B cell (primary cell): ENCODE data around the gene DDX17. TPM values are rescaled to one million over a fixed set of nuclear protein-coding genes. Genes with fewer than 3 reads are reported as not detected.

ENCODE experiments used
- ATAC-seq: fragments of 200-7000 bp; cut with Tn5 transposase; one replicate; pipeline ENCODE4 v1.10.0; 2021; ENCODE audit warnings: low read depth, mild to moderate bottlenecking, moderate number of reproducible peaks, moderate library complexity
- CTCF ChIA-PET: fragments of 350-600 bp; sonication (Branson Sonifier 250); formaldehyde crosslinking; loops from one replicate; lab custom pipeline; 2021; ENCODE audit warnings: antibody characterized with exemption, inconsistent platforms; lab: Charles Lee
- POLR2A ChIA-PET: fragments of 350-600 bp; sonication (Branson Sonifier 250); formaldehyde crosslinking; loops from one replicate; lab custom pipeline; 2021; ENCODE audit warnings: antibody characterized with exemption; lab: Charles Lee
- DNase-seq: peaks from one replicate; pipeline ENCODE4 v3.0.0; 2013
- H2AFZ ChIP-seq: 2 replicates; pipeline ENCODE4 v1.6.1; 2012; ENCODE audit warnings: mild to moderate bottlenecking, low read depth, low read length; ENCODE audit not compliant: insufficient read depth, poor library complexity, severe bottlenecking
- H3K27ac ChIP-seq, 2 donors: 1 replicate in 1 of 2; 2 replicates in 1 of 2; pipeline ENCODE4 v1.5.1; 2012 to 2013; ENCODE audit warnings: low read length in 2 of 2, mild to moderate bottlenecking in 2 of 2, moderate library complexity in 1 of 2
- H3K27me3 ChIP-seq, 4 experiments: fragments of 200-600 bp in 1 of 4; sonication (generic) in 1 of 4; replicated peaks in 1 of 4; 1 replicate in 2 of 4; 2 replicates in 2 of 4; pipeline versions ENCODE4 v1.6.1 to v1.7.0; 2013 to 2016; ENCODE audit warnings: low read length in 3 of 4, mild to moderate bottlenecking in 2 of 4, mixed read lengths in 1 of 4, moderate library complexity in 1 of 4; ENCODE audit not compliant: insufficient read depth in 4 of 4, control insufficient read depth in 3 of 4; ENCODE audit errors: control extremely low read depth in 1 of 4
- H3K36me3 ChIP-seq, 2 experiments: replicated peaks in 1 of 2; 1 replicate in 1 of 2; 2 replicates in 1 of 2; pipeline versions ENCODE4 v1.6.1 to v1.7.1; 2013; ENCODE audit warnings: low read length in 1 of 2; ENCODE audit not compliant: insufficient read depth in 2 of 2, control insufficient read depth in 1 of 2; ENCODE audit errors: control extremely low read depth in 1 of 2, extremely low read depth in 1 of 2
- H3K4me1 ChIP-seq, 2 donors: fragments of 200-600 bp in 1 of 2; sonication (generic) in 1 of 2; 1 replicate in 1 of 2; 2 replicates in 1 of 2; pipeline versions ENCODE4 v1.5.1 to v1.6.1; 2013 to 2017; ENCODE audit warnings: low read length in 2 of 2; ENCODE audit not compliant: control insufficient read depth in 2 of 2, insufficient read depth in 2 of 2
- H3K4me2 ChIP-seq: replicated peaks from 2 replicates; pipeline ENCODE3; 2012; ENCODE audit warnings: mild to moderate bottlenecking, low read depth, low read length; ENCODE audit not compliant: poor library complexity, severe bottlenecking
- H3K4me3 ChIP-seq, 5 experiments: fragments of 200-600 bp in 1 of 5; sonication (generic) in 1 of 5; 1 replicate in 3 of 5; 2 replicates in 2 of 5; pipeline versions ENCODE4 v1.5.1 to v1.7.0; 2011 to 2016; ENCODE audit warnings: low read length in 4 of 5, mild to moderate bottlenecking in 4 of 5, low read depth in 2 of 5, control low read depth in 1 of 5, moderate library complexity in 1 of 5; ENCODE audit not compliant: insufficient read depth in 1 of 5; ENCODE audit errors: control extremely low read depth in 1 of 5, extremely low read depth in 1 of 5
- H3K79me2 ChIP-seq: fragments of 200-600 bp; sonication (generic); one replicate; pipeline ENCODE4 v1.6.0; 2016; ENCODE audit warnings: low read length; ENCODE audit not compliant: control insufficient read depth, insufficient read depth
- H3K9ac ChIP-seq: fragments of 200-600 bp; sonication (generic); 2 replicates; pipeline ENCODE4 v1.6.1; 2017; ENCODE audit warnings: mild to moderate bottlenecking, low read length, moderate library complexity
- H3K9me3 ChIP-seq, 3 donors: one replicate each; pipeline versions ENCODE4 v1.6.1 to v1.7.1; 2013; ENCODE audit warnings: low read length in 2 of 3; ENCODE audit not compliant: control insufficient read depth in 2 of 3, insufficient read depth in 1 of 3; ENCODE audit errors: control extremely low read depth in 1 of 3
- H4K20me1 ChIP-seq: 2 replicates; pipeline ENCODE4 v1.6.0; 2012; ENCODE audit warnings: mild to moderate bottlenecking, low read length; ENCODE audit not compliant: insufficient read depth, control insufficient read depth, poor library complexity, severe bottlenecking
- H3K27ac Mint-ChIP-seq: one replicate; pipeline ENCODE4 v1.8.0; 2021; ENCODE audit warnings: mixed read lengths
- H3K27me3 Mint-ChIP-seq: one replicate; pipeline ENCODE4 v1.8.0; 2021; ENCODE audit warnings: mixed read lengths
- H3K4me1 Mint-ChIP-seq: one replicate; pipeline ENCODE4 v1.8.0; 2021; ENCODE audit warnings: mixed read lengths
- H3K4me3 Mint-ChIP-seq: one replicate; pipeline ENCODE4 v1.8.0; 2021; ENCODE audit warnings: mixed read lengths
- H3K9me3 Mint-ChIP-seq: one replicate; pipeline ENCODE4 v1.8.0; 2022; ENCODE audit warnings: mixed read lengths; ENCODE audit not compliant: insufficient read depth
- EZH2 ChIP-seq: IDR thresholded peaks from 2 replicates; pipeline ENCODE4 v1.6.1; 2012; ENCODE audit warnings: borderline replicate concordance, low read depth, mild to moderate bottlenecking, moderate library complexity, low read length; ENCODE audit not compliant: insufficient read depth, poor library complexity, severe bottlenecking
- WGBS: methylation state at CpG from one replicate; pipeline ENCODE4 v1.1.5; 2013; ENCODE audit warnings: missing lambda C conversion rate; ENCODE audit not compliant: insufficient coverage; 5-methylcytosine and 5-hydroxymethylcytosine counted together
- intact Hi-C: fragments of 100-400 bp; cut with micrococcal nuclease; formaldehyde crosslinking; loops from one replicate; pipeline ENCODE4 v1.10.0; 2022
- polyA plus RNA-seq: library from polyadenylated mRNA; depleted of rRNA; stranded (reverse); fragments of >200 nt; gene quantifications from 2 replicates; pipeline ENCODE4 v1.2.3, GENCODE V29; 2012
- total RNA-seq, 2 donors: library from RNA; stranded (reverse); fragments of 120-200 nt in 1 of 2; gene quantifications; 1 replicate in 1 of 2; 2 replicates in 1 of 2; pipeline versions ENCODE4 v1.2.3 to v1.2.4, GENCODE V29; 2013 to 2022
- TF ChIP-seq, protein P1 (sequence below): fragments of 200-600 bp; IDR thresholded peaks from one replicate; pipeline ENCODE4 v1.8.0; 2022; ENCODE audit warnings: antibody characterized with exemption, mild to moderate bottlenecking

DDX17 gene
- total and polyA plus RNA-seq, 2 donors (not counting 1 experiment from before 2014, with no cell fraction given), result 754 to 936 TPM

DNA sequence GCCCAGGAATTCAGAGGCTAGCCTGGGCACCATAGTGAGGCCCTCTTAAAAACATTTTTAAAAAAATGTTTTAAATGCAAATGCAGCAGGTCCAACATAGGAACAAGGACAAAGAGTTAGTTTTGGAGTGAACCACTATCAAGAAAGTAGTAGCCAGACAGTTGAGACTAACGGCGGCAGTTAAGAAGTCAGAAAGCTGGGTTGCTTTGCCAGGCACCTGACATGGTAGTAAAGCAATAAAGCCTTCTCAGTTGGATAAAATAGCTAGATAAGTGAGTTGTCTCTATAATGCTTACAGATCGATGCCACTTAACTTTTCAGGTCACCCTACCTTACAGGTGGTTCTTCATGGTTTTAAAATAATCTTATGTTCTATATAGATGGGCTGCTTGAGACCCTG is 16.9 kb upstream of the DDX17 start:
- Mint-ChIP-seq H3K27me3 (peaks cover 4% of the 10 kb centered on the region), H3K9me3 (no peaks in the 10 kb centered on the region), H3K4me3 (no peak overlapping the region), H3K27ac (no peak overlapping the region), H3K4me1 (peaks cover 3% of the 10 kb centered on the region)
- ChIA-PET CTCF (no interaction called here), POLR2A (interaction anchor here (0.7 kb wide), 1 partner anchor 16 kb away, joined by 3 read pairs; no protein-coding TSS in a partner anchor)
- H3K27me3 ChIP-seq, result no peaks in the 10 kb centered on the region
- H4K20me1 ChIP-seq, result no peaks in the 10 kb centered on the region
- TF ChIP-seq, protein P1, sequence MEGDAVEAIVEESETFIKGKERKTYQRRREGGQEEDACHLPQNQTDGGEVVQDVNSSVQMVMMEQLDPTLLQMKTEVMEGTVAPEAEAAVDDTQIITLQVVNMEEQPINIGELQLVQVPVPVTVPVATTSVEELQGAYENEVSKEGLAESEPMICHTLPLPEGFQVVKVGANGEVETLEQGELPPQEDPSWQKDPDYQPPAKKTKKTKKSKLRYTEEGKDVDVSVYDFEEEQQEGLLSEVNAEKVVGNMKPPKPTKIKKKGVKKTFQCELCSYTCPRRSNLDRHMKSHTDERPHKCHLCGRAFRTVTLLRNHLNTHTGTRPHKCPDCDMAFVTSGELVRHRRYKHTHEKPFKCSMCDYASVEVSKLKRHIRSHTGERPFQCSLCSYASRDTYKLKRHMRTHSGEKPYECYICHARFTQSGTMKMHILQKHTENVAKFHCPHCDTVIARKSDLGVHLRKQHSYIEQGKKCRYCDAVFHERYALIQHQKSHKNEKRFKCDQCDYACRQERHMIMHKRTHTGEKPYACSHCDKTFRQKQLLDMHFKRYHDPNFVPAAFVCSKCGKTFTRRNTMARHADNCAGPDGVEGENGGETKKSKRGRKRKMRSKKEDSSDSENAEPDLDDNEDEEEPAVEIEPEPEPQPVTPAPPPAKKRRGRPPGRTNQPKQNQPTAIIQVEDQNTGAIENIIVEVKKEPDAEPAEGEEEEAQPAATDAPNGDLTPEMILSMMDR, result no peak
- TF ChIP-seq EZH2, result no peak
- DNase-seq, result no peak
- no peak for ATAC-seq
- H3K36me3 ChIP-seq, result no peaks in the 10 kb centered on the region
- no CpG with 5 or more reads among the region's 3 CpGs for WGBS
- no peak overlapping the region for H2AFZ ChIP-seq
- H3K27ac ChIP-seq, result no peak overlapping the region
- no peak overlapping the region for H3K4me2 ChIP-seq
- no peak overlapping the region for H3K9ac ChIP-seq
- intact Hi-C loops, result no loop called here
- H3K4me3 ChIP-seq, result no peak overlapping the region
- no peaks in the 10 kb centered on the region for H3K9me3 ChIP-seq
- no peaks in the 10 kb centered on the region for H3K79me2 ChIP-seq
- H3K4me1 ChIP-seq, result peaks cover 0 to 4% of the 10 kb centered on the region in 2 donors

DNA sequence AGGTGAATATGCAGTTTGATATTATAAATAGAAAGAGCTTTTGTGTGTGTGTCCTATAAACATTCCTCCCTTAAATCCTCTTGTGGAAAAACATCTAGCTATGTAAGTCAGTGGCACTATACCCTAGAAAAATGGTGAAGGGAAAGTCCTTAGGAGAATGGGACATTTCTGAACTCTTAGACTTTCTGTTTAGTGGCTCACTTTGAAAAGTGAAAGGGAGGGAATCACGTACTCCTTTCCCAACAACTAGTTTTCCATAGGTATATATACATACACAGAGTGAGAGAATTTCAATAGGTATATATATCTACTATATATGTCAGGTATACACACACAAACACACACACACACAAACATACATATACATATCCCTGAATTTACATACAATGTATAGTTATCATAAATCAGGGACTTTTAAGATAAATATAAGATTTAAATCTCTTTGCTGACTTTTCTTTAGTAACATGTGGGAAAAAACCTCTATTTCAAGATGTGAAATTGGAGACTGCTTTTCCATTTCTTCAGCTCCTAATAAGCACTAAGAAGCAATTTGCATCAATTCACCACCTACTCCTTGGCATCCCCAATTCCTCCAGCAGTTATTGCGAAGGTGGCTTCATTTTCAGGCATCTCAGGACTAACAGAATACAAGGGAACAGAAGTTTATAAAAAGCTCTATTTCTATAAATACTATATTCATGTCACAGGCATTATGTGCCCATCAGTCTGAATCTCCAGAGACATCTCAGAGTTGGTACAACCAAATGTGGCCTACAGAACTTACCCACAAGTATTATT is 13.5 kb upstream of the DDX17 start:
- POLR2A ChIA-PET, result no interaction called here
- Mint-ChIP-seq H3K27me3 (no peaks in the 10 kb centered on the region), H3K9me3 (no peaks in the 10 kb centered on the region), H3K4me1 (peaks cover 3% of the 10 kb centered on the region), H3K4me3 (no peak overlapping the region), H3K27ac (no peak overlapping the region)
- Histone ChIP-seq H3K4me2 (no peak overlapping the region), H3K4me1 (peaks cover 0 to 4% of the 10 kb centered on the region in 2 donors), H3K79me2 (no peaks in the 10 kb centered on the region), H3K4me3 (no peak overlapping the region), H3K9ac (no peak overlapping the region), H4K20me1 (no peaks in the 10 kb centered on the region), H3K27ac (no peak overlapping the region), H3K9me3 (no peaks in the 10 kb centered on the region), H3K36me3 (no peaks in the 10 kb centered on the region), H3K27me3 (no peaks in the 10 kb centered on the region), H2AFZ (no peak overlapping the region)
- no peak for TF ChIP-seq EZH2
- TF ChIP-seq, protein P1, result no peak
- intact Hi-C loops, result no loop called here
- CTCF ChIA-PET, result interaction anchor here (1.1 kb wide), 1 partner anchor 17 kb away, joined by 4 read pairs; no protein-coding TSS in a partner anchor
- WGBS, result no CpG with 5 or more reads among the region's 2 CpGs
- no peak for ATAC-seq
- no peak for DNase-seq
